Nephron (organoid): Measurements from ENCODE around the gene MRPL19.
"Not testable (repeated sequence)": the region's sequence is repeated elsewhere in the genome, so short reads cannot be mapped to it uniquely, and the experiment has no call there.

ENCODE experiments used
- H3K27ac Mint-ChIP-seq, 3 experiments: 2 replicates each; pipeline ENCODE4 v1.8.0; 2020; ENCODE audit warnings: mixed read lengths in 3 of 3, mild to moderate bottlenecking in 2 of 3, moderate library complexity in 1 of 3
- H3K27me3 Mint-ChIP-seq: 2 replicates; pipeline ENCODE4 v1.8.0; 2021; ENCODE audit warnings: low read depth, mild to moderate bottlenecking, moderate library complexity, mixed read lengths
- H3K36me3 Mint-ChIP-seq: 2 replicates; pipeline ENCODE4 v1.8.0; 2020; ENCODE audit warnings: low read depth, mixed read lengths
- H3K4me1 Mint-ChIP-seq: 2 replicates; pipeline ENCODE4 v1.8.0; 2020; ENCODE audit warnings: mixed read lengths
- H3K4me3 Mint-ChIP-seq, 3 experiments: 2 replicates each; pipeline ENCODE4 v1.8.0; 2020; ENCODE audit warnings: mild to moderate bottlenecking in 3 of 3, mixed read lengths in 3 of 3, moderate library complexity in 2 of 3
- H3K9me3 Mint-ChIP-seq: 2 replicates; pipeline ENCODE4 v1.8.0; 2020; ENCODE audit warnings: mixed read lengths
- TF ChIP-seq, protein P1 (sequence below), 3 experiments: fragments of 200-600 bp; sonication (generic); IDR thresholded peaks; one replicate each; pipeline ENCODE4 v1.5.0; 2021; ENCODE audit warnings: antibody characterized with exemption in 3 of 3; ENCODE audit not compliant: unreplicated experiment in 3 of 3

The MRPL19 gene

DNA sequence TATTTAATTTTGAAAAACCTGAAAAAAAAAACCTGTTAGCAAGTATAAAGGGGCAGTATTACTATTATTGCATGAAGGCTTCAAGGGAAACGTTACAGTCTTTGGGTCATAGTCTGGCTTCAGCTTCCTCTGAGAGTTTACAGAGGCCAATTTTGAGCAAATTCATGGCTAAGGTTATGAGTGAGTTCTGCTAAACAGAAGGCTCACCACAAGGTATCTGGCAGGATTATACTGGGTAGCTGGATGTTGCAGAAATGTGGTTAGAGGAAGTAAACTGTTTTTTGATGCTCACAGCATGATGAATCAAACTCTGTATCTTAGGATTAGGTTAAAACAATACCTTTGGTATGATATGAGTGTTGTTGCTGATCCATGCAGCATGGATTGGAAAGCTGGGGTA, 9.3 kb downstream of the MRPL19 start:
- H3K27me3 Mint-ChIP-seq = no peaks in the 10 kb centered on the region
- no peaks in the 10 kb centered on the region for H3K4me1 Mint-ChIP-seq
- no peak overlapping the region for H3K4me3 Mint-ChIP-seq
- H3K27ac Mint-ChIP-seq = no peak overlapping the region
- TF ChIP-seq, protein P1, sequence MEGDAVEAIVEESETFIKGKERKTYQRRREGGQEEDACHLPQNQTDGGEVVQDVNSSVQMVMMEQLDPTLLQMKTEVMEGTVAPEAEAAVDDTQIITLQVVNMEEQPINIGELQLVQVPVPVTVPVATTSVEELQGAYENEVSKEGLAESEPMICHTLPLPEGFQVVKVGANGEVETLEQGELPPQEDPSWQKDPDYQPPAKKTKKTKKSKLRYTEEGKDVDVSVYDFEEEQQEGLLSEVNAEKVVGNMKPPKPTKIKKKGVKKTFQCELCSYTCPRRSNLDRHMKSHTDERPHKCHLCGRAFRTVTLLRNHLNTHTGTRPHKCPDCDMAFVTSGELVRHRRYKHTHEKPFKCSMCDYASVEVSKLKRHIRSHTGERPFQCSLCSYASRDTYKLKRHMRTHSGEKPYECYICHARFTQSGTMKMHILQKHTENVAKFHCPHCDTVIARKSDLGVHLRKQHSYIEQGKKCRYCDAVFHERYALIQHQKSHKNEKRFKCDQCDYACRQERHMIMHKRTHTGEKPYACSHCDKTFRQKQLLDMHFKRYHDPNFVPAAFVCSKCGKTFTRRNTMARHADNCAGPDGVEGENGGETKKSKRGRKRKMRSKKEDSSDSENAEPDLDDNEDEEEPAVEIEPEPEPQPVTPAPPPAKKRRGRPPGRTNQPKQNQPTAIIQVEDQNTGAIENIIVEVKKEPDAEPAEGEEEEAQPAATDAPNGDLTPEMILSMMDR (IDR thresholded peaks at IDR 0.05; ENCODE audit: unreplicated experiment in 3 of 3) = no peak
- H3K9me3 Mint-ChIP-seq = peaks cover 24% of the 10 kb centered on the region
- H3K36me3 Mint-ChIP-seq = peaks cover 97% of the 10 kb centered on the region

DNA sequence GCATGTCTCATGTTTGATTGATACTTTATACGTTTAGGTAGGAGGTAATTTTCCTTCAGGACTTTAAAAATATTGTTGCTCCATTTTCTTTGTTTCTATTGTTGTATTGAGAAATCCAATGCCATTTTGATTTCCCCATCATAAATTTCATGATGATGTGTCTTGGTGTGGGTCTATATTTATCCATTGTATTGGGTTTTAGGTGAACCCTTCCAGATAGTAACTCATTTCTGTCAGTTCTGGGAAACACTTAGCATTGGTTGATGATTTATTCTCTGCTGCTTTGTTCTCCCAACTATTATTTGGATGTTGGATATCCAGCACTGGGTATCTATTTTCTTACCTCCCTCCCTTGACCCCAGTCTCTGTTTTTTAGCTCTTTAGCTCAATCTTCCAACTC, 10.0 kb downstream of the MRPL19 start:
- H3K9me3 Mint-ChIP-seq = peaks cover 25% of the 10 kb centered on the region
- no peaks in the 10 kb centered on the region for H3K4me1 Mint-ChIP-seq
- H3K27ac Mint-ChIP-seq = no peak overlapping the region
- H3K27me3 Mint-ChIP-seq = no peaks in the 10 kb centered on the region
- H3K36me3 Mint-ChIP-seq = peaks cover 99% of the 10 kb centered on the region
- H3K4me3 Mint-ChIP-seq = no peak overlapping the region
- TF ChIP-seq, protein P1 (IDR thresholded peaks at IDR 0.05; ENCODE audit: unreplicated experiment in 3 of 3) = no peak

DNA sequence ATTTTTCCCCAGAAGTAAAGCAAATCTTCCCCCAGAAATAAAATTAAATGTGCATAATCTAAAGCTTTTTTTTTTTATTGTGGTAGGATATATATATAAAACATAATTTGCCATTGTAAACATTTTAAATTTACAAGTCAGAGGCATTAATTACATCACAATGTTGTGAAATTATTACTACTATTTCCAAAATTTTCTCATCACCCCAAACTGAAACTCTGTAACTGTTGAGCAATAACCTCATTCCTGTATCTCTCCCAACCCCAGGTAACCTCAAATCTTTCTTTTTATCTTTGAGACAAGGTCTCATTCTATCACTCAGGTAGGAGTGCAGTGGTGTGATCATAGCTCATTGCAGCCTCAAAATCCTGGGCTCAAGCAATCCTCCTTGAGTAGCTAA, 11.2 kb downstream of the MRPL19 start:
- Mint-ChIP-seq H3K4me1 (no peaks in the 10 kb centered on the region), H3K4me3 (no peak overlapping the region), H3K27ac (no peak overlapping the region), H3K27me3 (no peaks in the 10 kb centered on the region), H3K36me3 (peaks cover 99% of the 10 kb centered on the region), H3K9me3 (peaks cover 25% of the 10 kb centered on the region)
- TF ChIP-seq, protein P1 (IDR thresholded peaks at IDR 0.05; ENCODE audit: unreplicated experiment in 3 of 3) = no peak

DNA sequence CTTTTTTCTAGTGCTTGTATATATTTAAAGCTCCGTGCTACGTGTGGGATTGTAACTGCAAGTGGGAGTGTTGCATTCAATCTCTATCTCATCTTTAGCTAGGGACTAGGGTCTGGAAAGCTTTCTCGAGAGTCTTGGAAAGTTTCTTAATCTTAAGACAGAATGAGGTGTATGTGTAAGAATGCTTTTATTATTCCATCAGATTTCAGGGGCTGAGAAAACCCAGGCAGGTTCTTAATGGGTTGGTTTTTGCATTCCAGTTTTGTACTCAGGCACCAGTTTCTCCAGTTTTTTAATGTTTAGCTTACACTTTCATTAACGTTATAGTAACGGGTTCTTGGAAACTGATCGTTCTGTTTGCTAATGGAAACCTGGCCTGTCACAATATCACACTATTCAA, 20.3 kb downstream of the MRPL19 start:
- Mint-ChIP-seq H3K36me3 (peaks cover 62% of the 10 kb centered on the region), H3K27me3 (no peaks in the 10 kb centered on the region), H3K4me3 (no peak overlapping the region), H3K4me1 (no peaks in the 10 kb centered on the region), H3K27ac (peak overlapping the region; percentile 67 to 96 (median 84)), H3K9me3 (no peaks in the 10 kb centered on the region)
- TF ChIP-seq, protein P1 (IDR thresholded peaks at IDR 0.05; ENCODE audit: unreplicated experiment in 3 of 3) = no peak

DNA sequence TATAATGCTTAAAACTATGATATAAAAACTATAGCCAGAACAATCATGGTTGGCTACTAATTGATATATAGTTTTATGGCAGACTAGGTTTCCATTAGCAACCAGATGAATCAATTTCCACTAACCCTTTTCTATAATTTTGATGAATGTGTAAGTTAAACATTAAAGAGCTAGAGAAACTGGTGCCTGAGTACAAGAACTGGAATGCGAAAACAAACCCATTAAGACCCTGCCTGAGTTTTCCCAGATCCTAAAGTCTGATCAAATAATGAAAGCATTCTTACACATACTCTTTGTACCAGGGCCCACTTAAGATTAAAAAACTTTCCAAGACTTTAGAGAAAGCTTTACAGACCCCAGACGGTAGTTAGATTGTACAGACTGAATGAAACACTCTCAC, 21.3 kb downstream of the MRPL19 start:
- no peak overlapping the region for H3K4me3 Mint-ChIP-seq
- H3K36me3 Mint-ChIP-seq = peaks cover 59% of the 10 kb centered on the region
- H3K9me3 Mint-ChIP-seq = no peaks in the 10 kb centered on the region
- H3K27me3 Mint-ChIP-seq = no peaks in the 10 kb centered on the region
- peak overlapping the region; percentile 84 to 96 (median 94) for H3K27ac Mint-ChIP-seq
- TF ChIP-seq, protein P1 (IDR thresholded peaks at IDR 0.05; ENCODE audit: unreplicated experiment in 3 of 3) = no peak
- no peaks in the 10 kb centered on the region for H3K4me1 Mint-ChIP-seq

DNA sequence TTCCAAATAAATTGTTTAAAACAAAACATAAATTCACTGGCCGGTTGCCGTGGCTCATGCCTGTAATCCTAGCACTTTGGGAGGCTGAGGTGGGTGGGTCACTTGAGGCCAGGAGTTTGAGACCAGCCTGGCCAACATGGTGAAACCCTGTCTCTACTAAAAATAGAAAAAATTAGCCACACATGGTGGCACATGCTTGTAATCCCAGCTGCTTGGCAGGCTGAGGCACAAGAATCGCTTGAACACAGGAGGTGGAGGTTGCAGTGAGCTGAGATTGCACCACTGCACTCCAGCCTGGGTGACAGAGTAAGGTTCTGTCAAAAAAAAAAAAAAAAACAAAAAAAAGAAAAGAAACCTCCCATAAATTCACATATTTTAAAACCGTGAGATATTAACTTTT, 28.8 kb downstream of the MRPL19 start:
- H3K36me3 Mint-ChIP-seq = peaks cover 49% of the 10 kb centered on the region
- H3K9me3 Mint-ChIP-seq, H3K4me1 Mint-ChIP-seq, H3K27me3 Mint-ChIP-seq, H3K27ac Mint-ChIP-seq, H3K4me3 Mint-ChIP-seq: not testable (repeated sequence)
